Measurements from ENCODE around the gene NFKBIE. TPM values are rescaled to one million over a fixed set of nuclear protein-coding genes. Genes with fewer than 3 reads are reported as not detected.

The NFKBIE gene
- total RNA-seq, 1 donor from 2014 or later: 2.8 TPM

DNA sequence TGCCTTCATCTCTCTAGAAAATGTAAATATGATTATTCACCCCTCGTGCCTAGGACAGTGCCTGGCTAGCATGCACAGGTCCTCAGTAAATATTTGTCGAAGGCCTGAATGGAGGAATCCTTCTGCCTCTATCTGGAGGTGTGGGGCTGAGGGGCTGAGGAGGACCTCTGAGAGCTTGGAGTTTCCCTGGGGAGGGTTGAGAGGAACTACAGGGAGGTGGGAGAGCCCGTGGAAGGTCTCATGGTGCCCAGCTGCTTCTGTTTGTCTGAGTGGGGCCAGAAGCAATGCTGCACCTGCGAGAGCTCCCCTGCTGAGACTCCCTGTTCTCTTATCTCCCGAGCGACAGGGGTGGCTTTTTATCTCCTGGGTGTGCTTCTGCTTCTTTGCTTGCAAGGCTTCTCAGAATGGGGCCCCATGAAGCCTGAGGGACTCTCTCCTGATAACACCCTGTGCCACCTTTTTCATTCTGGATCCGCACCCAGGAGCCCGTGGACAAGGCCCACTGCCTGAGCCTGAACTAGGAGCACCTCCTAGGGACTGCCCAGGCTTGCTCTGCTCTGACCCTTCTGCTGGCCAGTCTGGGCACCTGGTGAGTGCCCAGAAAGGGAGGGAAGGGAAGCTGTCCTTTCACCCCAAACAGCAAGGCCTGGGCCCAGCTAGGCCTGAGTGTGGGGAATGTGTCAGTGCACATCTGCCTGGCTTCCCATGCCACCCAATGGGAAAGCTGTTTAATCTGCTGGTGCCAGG is 39.6 kb downstream of the NFKBIE start:
- no peak for ATAC-seq

DNA sequence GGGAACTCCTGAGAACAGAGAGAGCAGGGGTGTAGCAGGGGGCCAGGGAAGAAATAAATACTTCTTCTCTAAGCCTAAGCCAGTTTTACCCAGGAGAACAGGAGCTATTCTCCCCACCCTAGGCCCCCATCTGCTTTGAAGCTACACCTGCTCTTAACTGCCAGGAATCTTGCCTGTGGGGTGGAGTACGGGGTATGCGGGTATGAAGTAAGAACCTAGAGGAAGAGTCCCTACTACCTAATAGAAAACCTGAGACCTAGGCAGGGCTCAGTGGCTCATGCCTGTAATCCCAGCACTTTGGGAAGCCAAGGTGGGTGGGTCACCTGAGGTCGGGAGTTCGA is 40.4 kb downstream of the NFKBIE start:
- no peak for ATAC-seq

DNA sequence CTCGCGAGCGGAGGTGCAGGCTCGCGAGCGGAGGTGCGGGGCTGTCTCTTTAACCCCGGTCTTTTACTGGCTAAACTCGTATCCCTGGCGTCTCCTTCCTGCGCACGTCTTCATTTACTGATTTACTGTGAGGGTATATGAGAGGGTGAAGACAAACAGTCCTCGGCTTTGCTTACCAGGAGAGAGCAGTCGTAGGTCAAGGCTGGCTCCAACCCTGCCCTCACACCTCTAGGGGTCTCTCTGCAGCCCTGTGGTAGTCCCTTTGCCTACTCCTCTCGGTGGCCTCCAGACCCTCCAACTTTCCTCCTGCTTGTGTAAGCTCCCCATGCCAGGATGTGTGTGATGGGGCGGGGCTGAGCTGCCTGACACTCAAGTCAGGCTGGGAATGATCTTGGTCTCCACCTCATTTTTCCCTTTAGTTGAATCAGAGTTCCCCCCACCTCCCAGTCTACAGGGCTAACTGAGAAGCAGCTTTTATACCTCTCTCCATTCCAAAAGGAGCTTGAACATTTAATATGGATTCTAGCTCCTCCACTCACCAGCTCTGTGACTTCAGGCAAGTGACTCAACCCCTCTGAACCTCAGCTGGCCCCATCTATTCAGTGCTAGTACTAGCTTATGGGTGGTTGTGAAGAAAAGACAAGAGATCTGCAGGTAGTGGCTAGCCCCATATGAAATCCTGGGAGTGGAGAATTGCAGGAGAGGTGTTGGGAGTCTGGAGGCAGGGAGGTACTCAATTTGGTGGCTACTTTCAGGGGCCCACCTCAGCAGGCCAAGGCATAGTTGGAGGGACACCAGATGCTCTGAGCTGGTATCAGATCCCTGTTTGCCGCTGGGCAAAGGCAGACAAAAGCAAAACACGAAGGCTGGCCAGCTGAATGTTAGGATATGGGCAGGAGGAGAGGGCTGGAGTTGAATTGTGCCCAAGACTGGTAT is 41.1 kb downstream of the NFKBIE start:
- no peak for ATAC-seq

DNA sequence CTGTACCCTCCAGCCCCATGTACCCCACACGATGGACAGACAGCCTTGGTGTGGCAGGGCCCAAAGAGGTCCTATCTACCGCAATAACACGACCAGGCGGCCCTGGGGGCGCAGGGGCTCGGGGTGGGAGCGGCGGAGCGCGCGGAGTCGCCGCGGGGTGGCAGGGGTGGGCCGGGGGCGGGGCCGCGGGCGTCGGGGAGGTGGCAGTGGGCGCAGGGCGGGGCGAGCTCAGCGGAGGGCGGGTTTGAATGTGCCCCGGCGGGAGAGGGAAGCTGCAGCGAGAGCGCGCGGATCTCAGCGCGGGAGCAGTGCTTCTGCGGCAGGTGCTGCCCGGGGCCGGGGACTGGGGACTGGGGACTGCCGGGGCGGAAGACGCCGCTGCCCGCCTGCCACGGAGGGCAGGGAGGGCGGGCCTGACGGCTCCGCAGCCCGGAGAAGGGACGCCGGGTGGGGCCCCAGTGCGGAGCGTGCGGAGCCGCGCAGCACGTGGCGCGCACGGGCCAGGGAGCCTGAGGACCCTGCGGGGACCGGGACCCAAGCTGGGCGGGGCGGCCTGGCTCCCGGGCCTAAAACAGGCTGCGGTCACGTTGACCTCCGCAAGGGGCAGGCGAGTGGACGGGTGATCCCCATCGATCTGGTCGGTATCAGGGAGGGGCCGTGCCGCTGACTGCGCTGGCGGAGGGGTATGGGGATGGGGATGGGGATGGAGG is 41.9 kb downstream of the NFKBIE start, which contains the start of gene SLC29A1:
Gene SLC29A1, plus strand, starts transcription at position 277 of the 710 bp plus-strand sequence. CDS start 3,719 bp downstream, outside the sequence.
- ATAC-seq: peak; percentile 44

DNA sequence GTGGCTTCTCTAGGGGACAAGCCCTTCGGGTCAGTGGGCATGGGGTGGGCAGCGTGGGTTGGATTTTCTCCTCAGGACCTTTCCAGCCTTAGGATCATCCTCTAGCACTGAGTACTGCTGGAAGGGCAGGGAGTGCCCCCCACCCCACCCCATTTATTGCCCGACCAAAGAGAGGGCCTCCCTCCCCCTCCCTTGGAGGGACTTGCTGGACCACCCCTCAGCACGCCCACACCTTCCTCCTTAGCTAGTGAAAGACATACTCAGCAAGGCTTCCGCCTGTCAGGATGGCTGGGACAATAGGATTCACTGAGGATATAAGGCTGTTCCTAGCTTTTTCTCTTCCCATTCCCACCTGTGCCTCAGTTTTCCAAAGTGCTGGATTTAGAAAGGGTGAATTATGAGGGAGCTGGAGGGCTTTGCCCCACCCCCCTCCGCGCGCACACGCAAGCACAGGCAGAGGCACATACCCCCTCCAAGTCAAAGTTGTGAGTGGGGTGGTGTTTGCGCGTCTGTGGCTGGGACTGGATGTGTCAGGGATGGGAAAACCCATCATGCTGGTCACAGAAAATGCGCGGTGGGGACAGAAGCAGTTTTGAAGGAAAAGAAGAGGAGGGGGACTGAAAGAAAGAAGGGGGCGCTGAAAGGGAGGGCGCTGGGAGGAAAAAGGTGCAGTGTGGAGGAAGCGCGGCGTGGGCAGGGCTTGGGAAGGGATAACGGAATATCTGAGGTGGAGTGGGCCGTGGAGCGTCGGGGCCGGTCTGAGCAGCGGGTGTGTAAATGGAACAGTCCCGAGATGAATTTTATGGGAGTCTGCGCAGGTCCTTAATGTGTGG is 42.6 kb downstream of the NFKBIE start:
- no peak for ATAC-seq

DNA sequence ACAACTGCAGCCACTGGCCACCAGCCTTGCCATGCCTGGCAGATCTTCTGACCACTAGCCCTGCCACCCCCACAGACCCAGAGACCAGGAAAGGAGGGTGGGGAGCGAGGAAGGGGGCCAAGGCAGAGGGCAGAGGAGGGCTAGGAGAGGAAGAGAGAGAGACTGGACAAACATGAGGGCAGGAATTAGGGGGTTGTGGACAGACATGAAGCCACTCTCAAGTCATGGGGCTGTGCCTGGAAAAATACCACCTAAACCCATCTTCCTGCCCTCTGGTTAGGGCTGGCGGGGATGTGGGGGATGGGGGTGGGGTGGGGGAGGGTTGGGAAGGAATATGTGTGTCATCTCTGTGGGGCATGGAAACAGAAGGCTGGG is 43.4 kb downstream of the NFKBIE start:
- no peak for ATAC-seq

DNA sequence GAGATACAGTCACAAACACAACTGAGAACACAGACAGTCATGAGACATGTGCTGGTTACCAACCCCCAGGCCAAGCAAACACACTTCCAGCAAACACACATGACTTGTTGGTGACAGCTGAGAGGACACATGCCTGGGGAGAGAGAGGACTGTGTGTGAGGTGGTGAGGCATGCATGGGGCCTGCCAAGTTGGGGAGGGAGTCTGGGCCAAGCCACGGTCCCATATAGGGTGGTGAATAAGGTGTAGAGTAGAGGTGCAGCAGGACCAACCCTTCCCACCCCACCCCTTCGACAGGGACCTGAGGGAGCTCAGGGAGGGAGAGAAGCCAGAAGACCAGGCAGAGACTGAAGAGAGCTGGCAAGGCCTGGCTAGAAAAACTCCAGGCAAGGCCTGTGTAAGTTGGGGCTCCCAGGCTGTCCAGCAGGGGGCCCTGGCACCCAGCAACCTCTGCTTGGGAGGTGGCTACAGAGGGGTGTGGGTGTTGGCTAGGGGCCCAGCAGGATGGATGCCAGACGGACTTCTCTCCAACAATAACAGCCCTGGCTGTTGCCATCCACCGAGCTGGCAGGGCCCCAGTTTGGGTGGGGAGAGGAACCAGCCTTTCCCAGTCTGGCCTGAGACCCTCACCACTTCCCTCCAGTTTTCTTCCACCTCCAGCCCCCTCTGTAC is 43.9 kb downstream of the NFKBIE start:
- ATAC-seq: peak; percentile 79

DNA sequence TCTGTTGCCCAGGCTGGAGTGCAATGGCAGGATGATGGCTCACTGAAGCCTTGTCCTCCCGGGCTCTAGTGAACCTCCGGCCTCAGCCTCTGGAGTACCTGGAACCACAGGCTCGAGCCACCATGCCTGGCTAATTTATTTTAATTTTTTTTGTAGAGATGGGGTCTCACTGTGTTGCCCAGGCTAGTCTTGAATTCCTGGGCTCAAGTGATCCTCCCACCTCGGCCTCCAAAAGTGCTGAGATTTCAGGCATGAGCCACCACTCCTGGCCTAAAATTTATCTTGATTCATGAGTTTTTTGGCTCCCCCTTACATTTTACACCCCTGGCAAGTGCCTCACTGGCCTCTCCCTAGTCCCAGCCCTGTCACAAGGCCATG is 44.4 kb downstream of the NFKBIE start:
- no peak for ATAC-seq

DNA sequence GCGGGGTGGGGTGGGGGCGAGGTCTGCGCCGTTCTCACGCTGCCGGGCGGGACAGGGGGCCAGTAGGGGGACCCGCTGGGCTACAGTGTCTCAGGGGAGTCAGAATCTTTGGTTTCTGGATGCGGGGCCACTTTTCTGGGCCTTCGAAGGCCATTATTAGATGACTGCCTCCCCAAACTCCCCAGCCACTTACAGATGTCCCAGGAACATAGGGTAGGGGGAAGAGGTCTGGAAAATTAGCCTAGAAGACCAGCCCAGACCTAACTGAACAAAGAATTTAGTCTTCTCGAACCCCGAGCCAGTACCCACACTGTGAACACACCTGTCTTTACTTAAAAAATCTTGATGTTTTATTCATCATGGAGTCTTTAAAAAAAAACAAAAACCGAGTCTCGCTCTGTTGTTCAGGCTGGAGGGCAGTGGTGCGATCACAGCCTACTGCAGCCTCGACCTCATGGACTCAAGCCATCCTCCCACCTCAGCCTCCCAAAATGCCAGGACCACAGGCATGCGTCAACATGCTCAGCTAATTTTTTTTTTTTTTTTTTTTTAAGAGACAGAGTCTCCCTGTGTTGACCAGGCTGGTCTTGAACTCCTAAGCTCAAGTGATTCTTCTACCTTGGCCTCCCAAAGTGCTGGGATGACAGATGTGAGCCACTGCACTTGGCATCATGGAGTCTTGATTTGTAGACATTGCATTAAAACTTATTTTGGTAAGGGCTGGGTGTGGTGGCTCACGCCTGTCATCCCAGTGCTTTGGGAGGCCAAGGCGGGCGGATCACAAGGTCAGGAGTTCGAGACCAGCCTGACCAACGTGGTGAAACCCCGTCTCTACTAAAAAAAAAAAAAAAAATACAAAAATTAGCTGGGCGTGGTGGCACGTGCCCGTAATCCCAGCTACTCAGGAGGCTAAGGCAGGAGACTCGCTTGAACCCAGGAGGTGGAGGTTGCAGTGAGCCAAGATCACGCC is 45.3 kb downstream of the NFKBIE start:
- ATAC-seq: no peak

DNA sequence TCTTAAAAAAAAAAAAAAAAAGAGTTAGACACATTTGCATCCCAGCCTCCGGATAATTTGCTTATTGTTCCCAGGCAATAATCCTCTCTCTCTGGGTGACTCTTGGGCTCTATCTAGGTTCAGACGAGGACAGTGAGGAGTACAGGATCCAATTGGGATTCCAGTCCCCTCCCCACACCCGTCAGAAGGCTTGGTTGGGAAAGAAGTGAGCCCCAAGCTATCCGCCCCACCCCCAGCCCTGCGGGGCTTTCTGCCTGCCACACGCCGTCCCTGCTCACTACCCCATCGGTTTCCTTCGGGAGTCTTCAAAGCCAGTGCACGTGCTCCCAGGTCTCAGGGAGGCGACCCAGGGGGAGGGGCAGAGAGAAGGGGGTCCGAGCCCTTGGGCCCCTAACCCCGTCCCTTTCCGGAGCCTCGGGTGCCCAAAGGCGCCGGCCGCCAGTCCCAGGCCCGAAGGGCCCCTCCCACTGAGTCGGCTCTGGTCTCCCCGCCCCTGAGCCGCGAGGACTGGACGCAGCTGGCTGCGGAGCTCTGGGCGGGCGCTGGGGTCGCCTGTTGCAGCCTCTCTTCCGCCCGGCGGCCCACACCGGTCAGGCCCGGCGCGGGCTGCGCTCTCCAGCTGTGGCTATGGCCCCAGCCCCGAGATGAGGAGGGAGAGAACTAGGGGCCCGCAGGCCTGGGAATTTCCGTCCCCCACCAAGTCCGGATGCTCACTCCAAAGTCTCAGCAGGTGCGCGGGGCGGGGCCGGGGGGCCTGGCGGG is 46.1 kb downstream of the NFKBIE start:
- peak; percentile 23 for ATAC-seq

DNA sequence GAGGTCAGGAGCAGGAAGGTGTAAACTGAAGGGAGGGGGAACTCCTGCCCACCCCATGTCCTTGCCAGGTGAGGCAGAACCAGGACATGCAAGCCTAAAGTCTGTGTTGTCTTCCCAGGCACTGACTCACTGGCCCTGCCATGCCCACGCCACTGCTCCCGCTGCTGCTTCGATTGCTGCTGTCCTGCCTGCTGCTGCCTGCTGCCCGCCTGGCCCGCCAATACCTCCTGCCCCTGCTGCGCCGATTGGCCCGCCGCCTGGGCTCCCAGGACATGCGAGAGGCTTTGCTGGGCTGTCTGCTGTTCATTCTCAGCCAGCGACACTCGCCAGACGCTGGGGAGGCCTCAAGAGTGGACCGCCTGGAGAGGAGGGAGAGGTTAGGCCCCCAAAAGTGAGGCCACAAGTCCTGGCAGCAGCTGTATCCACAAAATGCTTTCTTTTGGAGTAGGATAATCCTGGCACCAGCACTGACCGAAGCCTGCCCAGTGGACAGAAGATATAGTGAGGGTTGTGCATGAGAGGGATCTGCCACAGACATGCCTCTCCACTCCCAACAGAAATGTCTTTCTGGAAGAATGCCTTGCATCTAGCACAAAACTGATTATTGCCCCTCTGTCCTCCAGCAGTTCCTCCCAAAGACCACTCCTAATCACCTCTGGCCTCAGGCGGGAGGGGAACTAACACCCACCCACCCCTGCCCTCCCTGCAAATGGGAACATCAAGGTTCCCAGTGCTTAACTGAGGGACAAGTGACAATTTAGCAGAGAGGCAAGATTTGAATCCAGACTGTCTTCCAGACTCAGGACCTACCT is 47.8 kb downstream of the NFKBIE start:
- no peak for ATAC-seq

DNA sequence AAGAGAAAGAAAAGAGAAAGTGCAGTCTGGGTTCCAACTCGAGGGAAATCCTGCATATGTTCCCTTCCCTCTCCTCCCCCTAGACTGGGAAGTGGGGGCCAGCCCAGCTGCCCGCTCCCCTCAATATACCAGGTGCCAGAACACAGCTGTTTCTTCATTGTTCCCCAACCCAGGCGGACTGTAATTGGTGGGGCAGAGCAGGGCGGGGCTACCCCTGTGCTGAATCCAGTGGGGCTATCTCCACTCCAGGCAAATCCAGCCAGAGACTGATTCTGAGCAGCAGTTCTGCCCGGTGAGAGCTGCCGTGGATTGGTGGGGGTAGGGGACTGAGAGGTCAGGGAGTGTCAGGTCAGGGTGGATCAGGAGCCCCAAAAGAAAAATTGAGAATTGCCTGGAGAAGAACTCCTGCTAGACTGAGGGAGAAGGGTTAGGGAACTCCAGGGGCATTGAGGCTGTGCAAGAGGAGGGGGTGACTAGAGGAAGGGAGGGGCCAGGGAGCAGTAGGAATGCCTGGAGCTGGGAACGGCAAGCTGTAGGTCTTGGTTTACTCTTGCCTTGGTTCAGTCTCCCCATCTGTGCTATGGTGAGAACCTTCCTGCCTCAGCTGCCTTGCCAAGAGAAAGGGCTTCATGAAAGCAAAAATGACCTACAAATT is 48.5 kb downstream of the NFKBIE start, which contains the start of gene MYMX:
Gene MYMX, plus strand, starts transcription at position 250 of the 655 bp plus-strand sequence. CDS start 546 bp downstream, outside the sequence.
- ATAC-seq: no peak

DNA sequence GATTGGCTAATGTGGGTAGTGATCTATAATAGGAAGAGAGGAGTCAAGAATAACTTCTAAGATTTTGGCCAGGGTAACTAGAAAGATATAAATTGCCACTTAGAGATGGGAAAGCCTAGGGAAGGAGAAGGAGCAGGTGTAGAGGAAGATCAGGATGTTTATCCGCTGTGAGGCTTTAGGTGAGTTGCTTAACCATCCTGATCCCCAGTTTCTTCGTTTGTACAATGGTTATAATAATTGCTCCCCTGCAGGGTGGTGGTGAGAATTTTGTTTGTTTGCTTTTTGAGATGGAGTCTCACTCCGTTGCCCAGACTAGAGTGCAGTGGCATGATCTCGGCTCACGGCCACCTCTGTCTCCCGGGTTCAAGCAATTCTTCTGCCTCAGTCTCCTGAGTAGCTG is 51.0 kb downstream of the NFKBIE start:
- no peak for ATAC-seq

DNA sequence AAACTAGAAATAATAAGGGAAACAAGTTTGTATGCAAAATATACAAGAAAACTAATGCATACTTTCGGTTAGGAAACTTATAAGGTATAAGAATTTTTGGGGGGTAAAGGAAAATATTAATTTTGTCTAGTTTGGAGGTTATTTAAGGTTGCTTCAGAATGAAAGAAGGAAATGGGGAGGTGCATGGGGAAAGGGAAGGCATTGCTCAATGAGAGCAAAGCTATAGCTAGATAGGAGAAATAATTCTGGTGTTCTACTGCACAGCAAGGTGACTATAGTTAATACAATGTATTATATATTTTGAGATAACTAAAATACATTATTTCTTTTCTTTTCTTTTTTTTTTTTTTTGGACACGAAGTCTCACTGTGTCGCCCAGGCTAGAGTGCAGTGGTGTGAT is 54.1 kb downstream of the NFKBIE start:
- ATAC-seq: no peak

Data from esophagus mucosa (tissue), 1 donor.